Stimulated activated CD8-positive, alpha-beta memory T cell treated with anti-CD3 and anti-CD28 coated beads, Interleukin-15, amount 100 ng/mL, for 1 hour (primary cell): ENCODE results near the gene RNASE4.
"Not testable (repeated sequence)": the region's sequence is repeated elsewhere in the genome, so short reads cannot be mapped to it uniquely, and the experiment has no call there.

Source experiments
- DNase-seq: peaks from one replicate; pipeline ENCODE4 v3.0.0-alpha.2; 2020; ENCODE audit warnings: low read depth

The RNASE4 gene

GRCh38 chr14:20698934-20699333, 14.6 kb downstream of the RNASE4 start:
- no peak for DNase-seq

GRCh38 chr14:20699931-20700330, 15.6 kb downstream of the RNASE4 start:
- DNase-seq: no peak

- not testable (repeated sequence) for DNase-seq
These were observed 16.6 kb downstream of the RNASE4 start for GRCh38 chr14:20700965-20701364.

- DNase-seq: no peak
These were observed 22.4 kb downstream of the RNASE4 start for GRCh38 chr14:20706657-20707355.

- no peak for DNase-seq
These were observed 23.3 kb downstream of the RNASE4 start for GRCh38 chr14:20707622-20708021.

- no peak for DNase-seq
These were observed 26.9 kb downstream of the RNASE4 start for GRCh38 chr14:20711261-20711660.

GRCh38 chr14:20711685-20712084, 27.3 kb downstream of the RNASE4 start:
- DNase-seq: no peak

GRCh38 chr14:20712904-20713303, 28.5 kb downstream of the RNASE4 start:
- no peak for DNase-seq

GRCh38 chr14:20714593-20715250, 30.4 kb downstream of the RNASE4 start:
- no peak for DNase-seq

GRCh38 chr14:20719777-20720176, 35.4 kb downstream of the RNASE4 start:
- no peak for DNase-seq

- no peak for DNase-seq
These were observed 36.4 kb downstream of the RNASE4 start for GRCh38 chr14:20720741-20721140.

GRCh38 chr14:20722016-20722415, 37.7 kb downstream of the RNASE4 start:
- DNase-seq: no peak

- no peak for DNase-seq
These were observed 39.1 kb downstream of the RNASE4 start for GRCh38 chr14:20723488-20723887.

- DNase-seq: not testable (repeated sequence)
These were observed 41.8 kb downstream of the RNASE4 start for GRCh38 chr14:20726121-20726520.

- DNase-seq: no peak
These were observed 42.2 kb downstream of the RNASE4 start for GRCh38 chr14:20726531-20726930.

GRCh38 chr14:20730891-20731290, 46.5 kb downstream of the RNASE4 start:
- DNase-seq: no peak

- DNase-seq: no peak
These were observed 48.1 kb downstream of the RNASE4 start for GRCh38 chr14:20732477-20732876.

GRCh38 chr14:20732979-20733635, 48.7 kb downstream of the RNASE4 start:
- no peak for DNase-seq

GRCh38 chr14:20733684-20734429, 49.5 kb downstream of the RNASE4 start:
- no peak for DNase-seq

GRCh38 chr14:20734430-20734806, 50.1 kb downstream of the RNASE4 start:
- DNase-seq: no peak

GRCh38 chr14:20738292-20738691, 53.9 kb downstream of the RNASE4 start:
- DNase-seq: not testable (repeated sequence)

GRCh38 chr14:20742132-20742531, 57.8 kb downstream of the RNASE4 start:
- no peak for DNase-seq

GRCh38 chr14:20743556-20743955, 59.2 kb downstream of the RNASE4 start:
- DNase-seq: no peak
